GM12878 (cell line): ENCODE data around the gene RANBP17. TPM values are rescaled to one million over a fixed set of nuclear protein-coding genes. Genes with fewer than 3 reads are reported as not detected.
A peak's percentile ranks its signal among the peaks of the same experiment; 100 is the strongest.

ENCODE experiments used
- ATAC-seq: fragments of 200-7000 bp; cut with Tn5 transposase; 3 replicates; pipeline ENCODE4 v1.9.1; 2020; ENCODE audit warnings: mild to moderate bottlenecking, moderate library complexity
- BruUV-seq: library from RNA; stranded (reverse); fragments of 400-500 nt; replicated peaks from 2 replicates; lab custom pipeline; 2021; lab: Mats Ljungman, UMichigan
- CTCF ChIA-PET: fragments of 300-600 bp; sonication (Branson Sonifier 250); formaldehyde crosslinking; extraction: SDS; loops from one replicate; lab custom pipeline; 2021; ENCODE audit warnings: inconsistent platforms; lab: Yijun Ruan, JAX
- POLR2A ChIA-PET: fragments of 350-600 bp; formaldehyde crosslinking; extraction: SDS; loops from one replicate; lab custom pipeline; 2021; ENCODE audit warnings: inconsistent platforms; lab: Charles Lee
- RAD21 ChIA-PET: fragments of 300-600 bp; sonication (Branson Sonifier 250); formaldehyde crosslinking; loops from one replicate; lab custom pipeline; 2023; ENCODE audit warnings: antibody characterized with exemption; ENCODE audit not compliant: unreplicated experiment; lab: Charles Lee
- SMC1A ChIA-PET: fragments of 300-600 bp; sonication (Branson Sonifier 250); formaldehyde crosslinking; loops from one replicate; lab custom pipeline; 2023; ENCODE audit not compliant: unreplicated experiment, uncharacterized antibody; lab: Charles Lee
- DNase-seq: peaks from one replicate; pipeline ENCODE4 v3.0.0-alpha.2; 2011; ENCODE audit warnings: low read depth, low spot score
- FAIRE-seq: peaks from 3 replicates; lab custom pipeline; 2011; peaks lifted over from hg19 to GRCh38; lab: Jason Lieb, UNC
- H2AFZ ChIP-seq: 2 replicates; pipeline ENCODE4 v1.6.0; 2011; ENCODE audit warnings: low read depth, low read length, control low read depth; ENCODE audit not compliant: control insufficient read depth
- H3K27ac ChIP-seq: 2 replicates; pipeline ENCODE4 v1.5.1; 2011; ENCODE audit warnings: control low read depth; ENCODE audit not compliant: control insufficient read depth, insufficient read depth
- H3K27me3 ChIP-seq, 2 experiments: replicated peaks in 1 of 2; 2 replicates each; pipeline versions ENCODE4 v1.6.0 to v1.6.1; 2011; ENCODE audit warnings: low read length in 1 of 2; ENCODE audit not compliant: control insufficient read depth in 2 of 2, insufficient read depth in 2 of 2
- H3K36me3 ChIP-seq, 2 experiments: 2 replicates each; pipeline ENCODE4 v1.5.1; 2011; ENCODE audit warnings: low read length in 1 of 2; ENCODE audit not compliant: control insufficient read depth in 2 of 2, insufficient read depth in 2 of 2
- H3K4me1 ChIP-seq: 2 replicates; pipeline ENCODE4 v1.6.1; 2011; ENCODE audit warnings: mild to moderate bottlenecking, low read length, moderate library complexity, mixed read lengths; ENCODE audit not compliant: control insufficient read depth, insufficient read depth
- H3K4me2 ChIP-seq: 2 replicates; pipeline ENCODE4 v1.6.0; 2011; ENCODE audit warnings: control low read depth; ENCODE audit not compliant: control insufficient read depth, insufficient read depth
- H3K4me3 ChIP-seq: fragments of 200-600 bp; sonication (generic); 2 replicates; pipeline ENCODE4 v1.5.1; 2016
- H3K79me2 ChIP-seq: 2 replicates; pipeline ENCODE4 v1.6.0; 2011; ENCODE audit warnings: low read length; ENCODE audit not compliant: control insufficient read depth, insufficient read depth
- H3K9ac ChIP-seq: 2 replicates; pipeline ENCODE4 v1.8.0; 2011; ENCODE audit warnings: low read length, control low read depth, mixed read lengths; ENCODE audit not compliant: control insufficient read depth, insufficient read depth
- H3K9me3 ChIP-seq: replicated peaks from 3 replicates; pipeline ENCODE4 v1.5.1; 2011; ENCODE audit warnings: mild to moderate bottlenecking, low read length; ENCODE audit not compliant: control insufficient read depth, insufficient read depth
- H4K20me1 ChIP-seq: 2 replicates; pipeline ENCODE4 v1.6.0; 2011; ENCODE audit not compliant: control insufficient read depth, insufficient read depth
- BCL3 ChIP-seq: IDR thresholded peaks from 2 replicates; pipeline ENCODE4 v1.6.1; 2011; ENCODE audit warnings: borderline replicate concordance, low read depth, mild to moderate bottlenecking, moderate library complexity, low read length; ENCODE audit not compliant: insufficient read depth, poor library complexity, severe bottlenecking
- KLF5 ChIP-seq: fragments of 450-650 bp; IDR thresholded peaks from 2 replicates; pipeline ENCODE4 v1.6.1; 2014; ENCODE audit warnings: mild to moderate bottlenecking; ENCODE audit not compliant: partially characterized antibody
- POLR2AphosphoS2 ChIP-seq: IDR thresholded peaks from 2 replicates; pipeline ENCODE4 v1.6.1; 2011; ENCODE audit warnings: low read depth, mild to moderate bottlenecking, low read length, improper control_type of control experiment, moderate library complexity
- PRDM15 ChIP-seq: fragments of 450-650 bp; formaldehyde crosslinking; IDR thresholded peaks from 2 replicates; pipeline ENCODE4 v1.4.0; 2020; ENCODE audit warnings: mild to moderate bottlenecking, moderate library complexity
- RCOR1 ChIP-seq: conservative IDR thresholded peaks from 2 replicates; pipeline ENCODE4 v1.6.1; 2012; ENCODE audit warnings: low read depth, low read length, improper control_type of control experiment
- RUNX3 ChIP-seq: IDR thresholded peaks from 2 replicates; pipeline ENCODE4 v1.6.1; 2012; ENCODE audit warnings: low read length, inconsistent platforms
- SMARCA5 ChIP-seq: fragments of 450-650 bp; IDR thresholded peaks from 2 replicates; pipeline ENCODE4 v1.6.1; 2017; ENCODE audit warnings: mild to moderate bottlenecking
- SMC3 ChIP-seq: IDR thresholded peaks from 2 replicates; pipeline ENCODE4 v1.6.1; 2011; ENCODE audit warnings: low read length, improper control_type of control experiment, borderline replicate concordance
- SUPT20H ChIP-seq: IDR thresholded peaks from 2 replicates; pipeline ENCODE4 v1.6.1; 2011; ENCODE audit warnings: low read depth, mild to moderate bottlenecking, low read length, moderate library complexity, borderline replicate concordance; ENCODE audit not compliant: control insufficient read depth
- TBL1XR1 ChIP-seq: IDR thresholded peaks from 2 replicates; pipeline ENCODE4 v1.6.1; 2012; ENCODE audit warnings: low read depth, low read length, improper control_type of control experiment
- TCF7 ChIP-seq: IDR thresholded peaks from 2 replicates; pipeline ENCODE4 v1.6.1; 2014; ENCODE audit warnings: antibody characterized with exemption, borderline replicate concordance
- USF1 ChIP-seq: IDR thresholded peaks from 2 replicates; pipeline ENCODE4 v1.6.1; 2011; ENCODE audit warnings: borderline replicate concordance, low read depth, mild to moderate bottlenecking, moderate library complexity, mixed read lengths, low read length; ENCODE audit not compliant: insufficient read depth; ENCODE audit errors: extremely low read length
- USF2 ChIP-seq: IDR thresholded peaks from 2 replicates; pipeline ENCODE4 v1.6.1; 2011; ENCODE audit warnings: low read depth, low read length, improper control_type of control experiment, borderline replicate concordance
- ZNF24 ChIP-seq: fragments of 450-650 bp; IDR thresholded peaks from 2 replicates; pipeline ENCODE4 v1.6.1; 2017; ENCODE audit warnings: antibody characterized with exemption, mild to moderate bottlenecking
- ZNF384 ChIP-seq: IDR thresholded peaks from 2 replicates; pipeline ENCODE4 v1.6.1; 2012; ENCODE audit warnings: low read depth, mild to moderate bottlenecking, low read length, improper control_type of control experiment, borderline replicate concordance
- WGBS: methylation state at CpG from one replicate; pipeline ENCODE4 v1.1.6; 2016; ENCODE audit warnings: low lambda C conversion rate; ENCODE audit not compliant: insufficient replicate concordance, insufficient coverage; ENCODE audit errors: missing lambda C conversion rate; 5-methylcytosine and 5-hydroxymethylcytosine counted together
- in situ Hi-C: fragments of 300-500 bp; cut with MboI; formaldehyde crosslinking; loops from 9 replicates; pipeline ENCODE4 v1.14.3; 2018; ENCODE audit warnings: mixed read lengths
- intact Hi-C: fragments of 100-400 bp; cut with micrococcal nuclease; formaldehyde crosslinking; loops from one replicate; pipeline ENCODE4 v1.14.2; 2022; ENCODE audit not compliant: unreplicated experiment
- polyA plus RNA-seq, 11 experiments: library from polyadenylated mRNA; depleted of rRNA in 4 of 11; unstranded in 6 of 11; stranded (reverse) in 5 of 11; fragments of >200 nt; fragmentation: Nextera tagmentation in 4 of 11; fragmentation: Illumina TruSeq in 1 of 11; extraction: Ambion mirVana in 4 of 11; extraction: Trizol in 1 of 11; gene quantifications; 1 replicate in 1 of 11; 2 replicates in 10 of 11; pipeline versions ENCODE4 v1.2.1 to v1.2.3, GENCODE V29; 2011 to 2016; ENCODE audit warnings: inconsistent platforms in 2 of 11, missing spikeins in 2 of 11, low read depth in 1 of 11
- total RNA-seq, 4 experiments: library from RNA; depleted of rRNA in 3 of 4; stranded (reverse); fragments of >200 nt in 3 of 4; fragmentation: Illumina TruSeq in 1 of 4; extraction: Trizol in 1 of 4; gene quantifications; 2 replicates each; pipeline versions ENCODE4 v1.2.1 to v1.2.3, GENCODE V29; 2013 to 2021

RANBP17 gene
- total and polyA plus RNA-seq, 10 of the 15 experiments (the other 5 are each of a cell fraction or from before 2014, with no cell fraction given), result 0.10 TPM; not detected in 9

GRCh38 chr5:171149333-171149732 lies 287.5 kb downstream of the RANBP17 start:
- WGBS, result 18% methylated on average over 2 of the region's 2 CpGs
- BruUV-seq, result no TSS peak
- Histone ChIP-seq H2AFZ (peak overlapping the region; percentile 68; the same call in 1 of the 2 replicates), H3K9me3 (no peaks in the 10 kb centered on the region), H3K9ac (no peak overlapping the region), H3K4me3 (no peak overlapping the region), H3K4me2 (peak overlapping the region; percentile 42; the same call in 1 of the 2 replicates), H3K27ac (no peak overlapping the region), H3K4me1 (no peaks in the 10 kb centered on the region), H3K27me3 (no peaks in the 10 kb centered on the region), H4K20me1 (no peaks in the 10 kb centered on the region), H3K79me2 (no peaks in the 10 kb centered on the region), H3K36me3 (no peaks in the 10 kb centered on the region)
- FAIRE-seq (no peak), ATAC-seq (peak; percentile 37), DNase-seq (no peak)
- intact Hi-C loops, result no loop called here
- RAD21 ChIA-PET, result interaction anchor here (0.6 kb wide), 1 partner anchor 560 kb away, joined by 3 read pairs; no protein-coding TSS in a partner anchor
- in situ Hi-C loops, result no loop called here
- CTCF ChIA-PET, result no interaction called here
- POLR2A ChIA-PET, result no interaction called here
- SMC1A ChIA-PET, result no interaction called here
- TF ChIP-seq SMARCA5 (no peak), POLR2AphosphoS2 (no peak), USF1 (no peak), ZNF24 (no peak), RUNX3 (no peak), USF2 (no peak), TBL1XR1 (no peak), ZNF384 (no peak), SMC3 (no peak), PRDM15 (CRISPR knock-in tag) (no peak), TCF7 (no peak), BCL3 (no peak), RCOR1 (no peak), KLF5 (no peak), SUPT20H (no peak)
